Uterus (tissue), 2 donors: ENCODE data around the gene HSPB7.

ENCODE experiments used
- POLR2A ChIP-seq, 2 donors: fragments of 450-650 bp; IDR thresholded peaks; one replicate each; pipeline ENCODE4 v1.6.1; 2016; ENCODE audit warnings: antibody characterized with exemption in 2 of 2, mild to moderate bottlenecking in 1 of 2, moderate library complexity in 1 of 2
- TF ChIP-seq, protein P1 (sequence below), 4 experiments: fragments of 200-600 bp in 2 of 4; fragments of 450-650 bp in 2 of 4; sonication (generic) in 2 of 4; IDR thresholded peaks; one replicate each; pipeline ENCODE4 v1.5.1; 2016 to 2019; ENCODE audit warnings: antibody characterized with exemption in 4 of 4, mild to moderate bottlenecking in 2 of 4, moderate library complexity in 1 of 4

DNA sequence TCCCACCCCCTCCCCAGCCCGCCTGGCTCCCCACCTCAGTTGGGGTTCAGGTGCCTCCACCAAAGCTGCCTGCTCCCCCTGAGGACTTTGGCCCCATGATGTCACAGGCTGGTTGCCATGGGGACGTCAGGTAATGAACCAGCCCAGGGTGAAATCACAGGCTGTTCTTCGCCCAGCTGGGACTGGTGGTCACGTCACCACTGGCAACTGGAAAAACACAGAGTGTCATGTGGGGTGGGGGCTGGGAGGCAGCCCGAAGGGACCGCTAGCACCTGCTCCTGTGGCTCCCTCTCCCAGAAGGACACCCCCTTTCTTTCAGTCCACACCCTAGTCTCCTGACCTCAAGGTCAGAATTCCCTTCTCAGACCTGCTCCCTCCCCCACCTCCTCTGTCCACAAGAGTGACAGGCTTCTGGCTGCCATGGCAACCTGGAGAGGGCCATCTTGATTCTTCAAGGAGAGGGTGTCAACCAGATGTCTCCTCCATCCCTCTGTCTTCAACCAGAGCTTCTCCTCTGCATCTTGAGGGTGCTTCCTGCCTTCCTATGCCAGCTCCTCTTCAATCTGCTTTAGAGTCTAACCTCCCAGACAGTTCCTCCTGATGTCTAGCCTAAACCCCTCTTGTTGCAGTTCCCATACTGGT, 49.4 kb upstream of the HSPB7 start:
- TF ChIP-seq, protein P1, sequence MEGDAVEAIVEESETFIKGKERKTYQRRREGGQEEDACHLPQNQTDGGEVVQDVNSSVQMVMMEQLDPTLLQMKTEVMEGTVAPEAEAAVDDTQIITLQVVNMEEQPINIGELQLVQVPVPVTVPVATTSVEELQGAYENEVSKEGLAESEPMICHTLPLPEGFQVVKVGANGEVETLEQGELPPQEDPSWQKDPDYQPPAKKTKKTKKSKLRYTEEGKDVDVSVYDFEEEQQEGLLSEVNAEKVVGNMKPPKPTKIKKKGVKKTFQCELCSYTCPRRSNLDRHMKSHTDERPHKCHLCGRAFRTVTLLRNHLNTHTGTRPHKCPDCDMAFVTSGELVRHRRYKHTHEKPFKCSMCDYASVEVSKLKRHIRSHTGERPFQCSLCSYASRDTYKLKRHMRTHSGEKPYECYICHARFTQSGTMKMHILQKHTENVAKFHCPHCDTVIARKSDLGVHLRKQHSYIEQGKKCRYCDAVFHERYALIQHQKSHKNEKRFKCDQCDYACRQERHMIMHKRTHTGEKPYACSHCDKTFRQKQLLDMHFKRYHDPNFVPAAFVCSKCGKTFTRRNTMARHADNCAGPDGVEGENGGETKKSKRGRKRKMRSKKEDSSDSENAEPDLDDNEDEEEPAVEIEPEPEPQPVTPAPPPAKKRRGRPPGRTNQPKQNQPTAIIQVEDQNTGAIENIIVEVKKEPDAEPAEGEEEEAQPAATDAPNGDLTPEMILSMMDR (IDR thresholded peaks at IDR 0.05): no peak
- no peak for TF ChIP-seq POLR2A (IDR thresholded peaks at IDR 0.05)
